ENCODE measurements around the gene TMEM120B.

DNA sequence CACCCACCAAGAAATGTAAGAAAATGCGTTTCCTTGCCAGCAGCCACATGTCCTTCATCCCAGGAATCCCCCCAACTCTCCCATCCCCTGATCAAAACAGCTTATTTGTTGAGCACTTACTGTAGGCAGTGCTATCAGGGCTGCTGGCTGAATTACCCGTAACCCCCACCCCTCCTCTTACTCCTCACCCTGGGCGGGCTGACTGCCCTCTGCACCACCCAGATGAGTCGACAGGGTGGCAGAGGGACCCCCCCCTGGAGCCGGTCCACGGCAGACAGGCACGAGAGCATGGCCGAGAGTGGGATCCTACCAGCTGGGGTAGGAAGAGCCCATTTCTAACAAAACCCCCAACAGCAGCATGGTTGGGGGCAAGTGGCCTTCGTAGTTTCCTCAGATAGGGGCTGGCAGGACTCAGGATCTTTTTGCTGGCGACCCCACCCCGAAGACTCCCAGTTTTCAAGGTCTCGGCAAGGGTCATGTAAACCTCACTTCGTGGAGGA lies 82.0 kb downstream of the TMEM120B start:
- TF ChIP-seq, protein P1, sequence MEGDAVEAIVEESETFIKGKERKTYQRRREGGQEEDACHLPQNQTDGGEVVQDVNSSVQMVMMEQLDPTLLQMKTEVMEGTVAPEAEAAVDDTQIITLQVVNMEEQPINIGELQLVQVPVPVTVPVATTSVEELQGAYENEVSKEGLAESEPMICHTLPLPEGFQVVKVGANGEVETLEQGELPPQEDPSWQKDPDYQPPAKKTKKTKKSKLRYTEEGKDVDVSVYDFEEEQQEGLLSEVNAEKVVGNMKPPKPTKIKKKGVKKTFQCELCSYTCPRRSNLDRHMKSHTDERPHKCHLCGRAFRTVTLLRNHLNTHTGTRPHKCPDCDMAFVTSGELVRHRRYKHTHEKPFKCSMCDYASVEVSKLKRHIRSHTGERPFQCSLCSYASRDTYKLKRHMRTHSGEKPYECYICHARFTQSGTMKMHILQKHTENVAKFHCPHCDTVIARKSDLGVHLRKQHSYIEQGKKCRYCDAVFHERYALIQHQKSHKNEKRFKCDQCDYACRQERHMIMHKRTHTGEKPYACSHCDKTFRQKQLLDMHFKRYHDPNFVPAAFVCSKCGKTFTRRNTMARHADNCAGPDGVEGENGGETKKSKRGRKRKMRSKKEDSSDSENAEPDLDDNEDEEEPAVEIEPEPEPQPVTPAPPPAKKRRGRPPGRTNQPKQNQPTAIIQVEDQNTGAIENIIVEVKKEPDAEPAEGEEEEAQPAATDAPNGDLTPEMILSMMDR (IDR thresholded peaks at IDR 0.05; ENCODE audit: poor library complexity, severe bottlenecking): no peak
- no peak for TF ChIP-seq RAD21 (conservative IDR thresholded peaks at IDR 0.05)
- TF ChIP-seq, protein P2, sequence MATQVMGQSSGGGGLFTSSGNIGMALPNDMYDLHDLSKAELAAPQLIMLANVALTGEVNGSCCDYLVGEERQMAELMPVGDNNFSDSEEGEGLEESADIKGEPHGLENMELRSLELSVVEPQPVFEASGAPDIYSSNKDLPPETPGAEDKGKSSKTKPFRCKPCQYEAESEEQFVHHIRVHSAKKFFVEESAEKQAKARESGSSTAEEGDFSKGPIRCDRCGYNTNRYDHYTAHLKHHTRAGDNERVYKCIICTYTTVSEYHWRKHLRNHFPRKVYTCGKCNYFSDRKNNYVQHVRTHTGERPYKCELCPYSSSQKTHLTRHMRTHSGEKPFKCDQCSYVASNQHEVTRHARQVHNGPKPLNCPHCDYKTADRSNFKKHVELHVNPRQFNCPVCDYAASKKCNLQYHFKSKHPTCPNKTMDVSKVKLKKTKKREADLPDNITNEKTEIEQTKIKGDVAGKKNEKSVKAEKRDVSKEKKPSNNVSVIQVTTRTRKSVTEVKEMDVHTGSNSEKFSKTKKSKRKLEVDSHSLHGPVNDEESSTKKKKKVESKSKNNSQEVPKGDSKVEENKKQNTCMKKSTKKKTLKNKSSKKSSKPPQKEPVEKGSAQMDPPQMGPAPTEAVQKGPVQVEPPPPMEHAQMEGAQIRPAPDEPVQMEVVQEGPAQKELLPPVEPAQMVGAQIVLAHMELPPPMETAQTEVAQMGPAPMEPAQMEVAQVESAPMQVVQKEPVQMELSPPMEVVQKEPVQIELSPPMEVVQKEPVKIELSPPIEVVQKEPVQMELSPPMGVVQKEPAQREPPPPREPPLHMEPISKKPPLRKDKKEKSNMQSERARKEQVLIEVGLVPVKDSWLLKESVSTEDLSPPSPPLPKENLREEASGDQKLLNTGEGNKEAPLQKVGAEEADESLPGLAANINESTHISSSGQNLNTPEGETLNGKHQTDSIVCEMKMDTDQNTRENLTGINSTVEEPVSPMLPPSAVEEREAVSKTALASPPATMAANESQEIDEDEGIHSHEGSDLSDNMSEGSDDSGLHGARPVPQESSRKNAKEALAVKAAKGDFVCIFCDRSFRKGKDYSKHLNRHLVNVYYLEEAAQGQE (IDR thresholded peaks at IDR 0.05; ENCODE audit: borderline replicate concordance): no peak
- TF ChIP-seq EP300 (conservative IDR thresholded peaks at IDR 0.05; ENCODE audit: poor library complexity, severe bottlenecking): no peak
- peak; percentile 30 for TF ChIP-seq POLR2AphosphoS5 (IDR thresholded peaks at IDR 0.05)
- no peak for TF ChIP-seq EZH2 (IDR thresholded peaks at IDR 0.05; ENCODE audit: borderline replicate concordance, insufficient read depth, low read length, poor library complexity, severe bottlenecking)
- no peak for TF ChIP-seq TAF1 (IDR thresholded peaks at IDR 0.05; ENCODE audit: low read depth)
- no peak for TF ChIP-seq MXI1 (conservative IDR thresholded peaks at IDR 0.05; ENCODE audit: poor library complexity, severe bottlenecking)
- no peak for TF ChIP-seq SMC3 (conservative IDR thresholded peaks at IDR 0.05; ENCODE audit: poor library complexity)
